ENCODE results near the gene KCTD2. TPM values are rescaled to one million over a fixed set of nuclear protein-coding genes. Genes with fewer than 3 reads are reported as not detected.
"Not testable (repeated sequence)": the region's sequence is repeated elsewhere in the genome, so short reads cannot be mapped to it uniquely, and the experiment has no call there.

Gene KCTD2, protein sequence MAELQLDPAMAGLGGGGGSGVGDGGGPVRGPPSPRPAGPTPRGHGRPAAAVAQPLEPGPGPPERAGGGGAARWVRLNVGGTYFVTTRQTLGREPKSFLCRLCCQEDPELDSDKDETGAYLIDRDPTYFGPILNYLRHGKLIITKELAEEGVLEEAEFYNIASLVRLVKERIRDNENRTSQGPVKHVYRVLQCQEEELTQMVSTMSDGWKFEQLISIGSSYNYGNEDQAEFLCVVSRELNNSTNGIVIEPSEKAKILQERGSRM
- total RNA-seq (2014; rRNA removed; shearing (Covaris generic)) = 8.9 and 9.2 TPM in 2 replicates

DNA sequence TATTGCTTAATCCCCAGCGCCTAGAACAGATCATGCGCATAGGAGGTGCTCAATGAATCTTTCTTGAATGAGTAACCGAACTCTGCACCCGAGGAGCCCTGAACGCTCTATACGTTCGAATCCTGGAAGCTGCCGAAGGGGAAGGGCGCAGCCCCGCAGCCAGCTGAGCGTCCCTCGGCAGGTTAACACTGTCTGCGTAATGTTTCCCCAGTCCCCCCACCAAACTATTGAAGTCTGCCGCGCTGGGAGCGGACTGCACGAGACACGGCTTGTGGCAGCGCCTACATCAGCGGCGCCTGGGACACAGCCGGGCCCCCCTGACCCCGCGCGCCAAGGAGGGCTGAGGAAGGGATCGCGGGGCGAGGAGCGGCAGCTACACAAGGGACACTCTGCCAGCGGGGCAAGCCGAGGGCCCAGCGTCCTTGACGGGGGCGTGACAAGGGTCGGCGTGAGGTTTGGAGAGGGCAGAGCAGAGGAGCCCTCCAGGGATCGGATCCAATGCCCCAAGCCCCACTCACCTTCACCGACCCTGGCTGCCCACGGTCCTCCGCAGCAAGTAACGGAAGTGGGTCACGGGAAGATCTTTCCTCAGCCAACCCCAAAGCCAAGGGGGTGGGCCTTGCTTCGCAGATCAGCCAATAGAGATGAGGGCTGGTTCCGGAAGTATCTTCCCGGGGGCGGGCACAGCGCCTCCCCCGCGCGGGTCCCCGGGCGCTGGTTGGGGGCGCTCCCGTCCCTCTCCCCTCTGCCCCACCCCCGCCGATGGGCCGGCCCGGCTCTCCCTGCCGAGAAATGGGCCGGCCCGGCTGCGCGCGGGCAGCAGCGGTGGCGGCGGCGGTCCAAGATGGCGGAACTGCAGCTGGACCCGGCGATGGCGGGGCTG is at the start of gene KCTD2, which contains the start of gene ATP5PD:
TSS of gene KCTD2 (plus strand) at position 819 of the 883 bp plus-strand sequence. CDS start at position 845, 26 bp downstream.
TSS of gene ATP5PD (minus strand) at position 563 of the 883 bp plus-strand sequence. CDS start 4,319 bp downstream, outside the sequence.
- DNase-seq (ENCODE audit: low spot score) = peak; percentile 93

DNA sequence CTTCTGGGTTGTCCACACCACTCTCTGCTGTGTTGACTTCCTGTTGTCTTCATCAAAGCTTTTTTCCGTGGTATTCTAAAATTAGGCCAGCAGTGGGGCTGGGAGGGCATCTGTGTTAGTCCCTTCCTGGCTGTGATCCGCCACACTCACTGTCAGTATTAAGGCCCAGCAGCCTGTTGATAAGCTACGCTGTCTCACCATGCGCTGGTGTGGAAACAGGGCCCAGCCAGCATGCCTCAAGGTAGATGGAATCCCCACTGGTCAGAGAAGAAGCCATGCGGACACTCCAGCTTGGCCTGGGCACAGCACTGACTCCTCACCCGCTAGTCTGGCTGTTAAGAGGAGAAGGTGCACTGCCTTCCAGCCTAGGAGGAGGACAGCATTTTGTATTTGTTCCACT is 48.2 kb upstream of the KCTD2 start:
- DNase-seq (ENCODE audit: low spot score) = no peak

DNA sequence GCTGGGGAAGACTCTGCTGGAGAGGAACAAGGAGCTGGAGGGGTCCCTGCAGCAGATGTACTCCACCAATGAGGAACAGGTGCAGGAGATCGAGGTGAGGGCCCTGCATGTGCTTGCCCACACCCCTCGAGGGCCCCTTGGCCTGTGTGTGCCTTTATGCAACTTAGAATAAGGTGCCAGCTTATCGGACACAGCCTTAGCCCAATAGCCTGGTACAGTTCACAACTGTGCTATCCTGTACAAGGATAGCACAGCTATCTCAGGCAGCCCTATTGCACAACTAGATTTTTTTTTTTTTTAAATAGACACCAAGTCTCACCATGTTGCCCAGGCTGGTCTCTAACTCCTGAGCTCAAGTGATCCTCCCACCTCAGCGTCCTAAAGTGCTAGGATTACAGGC is 47.5 kb upstream of the KCTD2 start:
- no peak for DNase-seq (ENCODE audit: low spot score)

DNA sequence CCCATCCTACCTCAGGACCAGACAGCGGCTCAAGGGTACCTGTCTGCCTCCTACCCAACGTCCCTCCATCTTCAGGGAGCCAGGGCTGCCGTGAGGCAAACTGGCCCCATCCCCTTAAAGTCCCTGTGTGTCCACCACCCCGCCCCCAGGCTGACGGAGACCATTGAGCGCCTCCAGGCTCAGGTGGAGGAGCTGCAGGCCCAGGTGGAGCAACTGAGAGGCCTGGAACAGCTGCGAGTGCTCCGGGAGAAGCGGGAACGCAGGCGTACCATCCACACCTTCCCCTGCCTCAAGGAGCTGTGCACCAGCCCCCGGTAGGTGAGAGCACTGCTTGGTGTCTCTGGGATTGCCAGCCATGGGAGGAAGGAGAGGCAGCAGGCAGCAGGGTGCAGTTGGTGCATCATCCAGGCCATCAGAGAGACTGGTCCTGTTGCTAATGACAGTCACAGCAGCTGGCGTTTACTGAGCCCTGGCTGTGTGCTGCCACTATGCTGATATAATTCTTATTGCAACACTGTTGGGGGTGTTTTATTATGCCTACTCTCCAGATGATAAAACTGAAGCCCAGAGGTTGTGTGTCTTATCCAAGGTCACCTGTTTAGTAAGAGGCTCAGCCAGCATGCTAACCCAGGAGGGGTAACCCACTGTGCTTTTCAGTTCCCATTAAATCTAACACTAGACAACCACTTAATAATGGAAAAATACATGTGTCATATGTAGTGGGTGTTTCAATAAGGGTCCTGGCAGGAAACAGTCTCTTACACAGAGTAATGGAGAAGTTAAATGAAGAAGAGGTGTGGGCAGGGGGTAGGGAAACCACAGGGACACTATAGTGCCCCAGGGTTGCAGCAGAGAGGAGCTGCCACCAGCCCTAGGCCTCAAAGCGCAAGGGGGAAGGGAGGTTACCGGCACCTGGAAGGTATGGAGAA is 44.8 kb upstream of the KCTD2 start:
- no peak for DNase-seq (ENCODE audit: low spot score)

DNA sequence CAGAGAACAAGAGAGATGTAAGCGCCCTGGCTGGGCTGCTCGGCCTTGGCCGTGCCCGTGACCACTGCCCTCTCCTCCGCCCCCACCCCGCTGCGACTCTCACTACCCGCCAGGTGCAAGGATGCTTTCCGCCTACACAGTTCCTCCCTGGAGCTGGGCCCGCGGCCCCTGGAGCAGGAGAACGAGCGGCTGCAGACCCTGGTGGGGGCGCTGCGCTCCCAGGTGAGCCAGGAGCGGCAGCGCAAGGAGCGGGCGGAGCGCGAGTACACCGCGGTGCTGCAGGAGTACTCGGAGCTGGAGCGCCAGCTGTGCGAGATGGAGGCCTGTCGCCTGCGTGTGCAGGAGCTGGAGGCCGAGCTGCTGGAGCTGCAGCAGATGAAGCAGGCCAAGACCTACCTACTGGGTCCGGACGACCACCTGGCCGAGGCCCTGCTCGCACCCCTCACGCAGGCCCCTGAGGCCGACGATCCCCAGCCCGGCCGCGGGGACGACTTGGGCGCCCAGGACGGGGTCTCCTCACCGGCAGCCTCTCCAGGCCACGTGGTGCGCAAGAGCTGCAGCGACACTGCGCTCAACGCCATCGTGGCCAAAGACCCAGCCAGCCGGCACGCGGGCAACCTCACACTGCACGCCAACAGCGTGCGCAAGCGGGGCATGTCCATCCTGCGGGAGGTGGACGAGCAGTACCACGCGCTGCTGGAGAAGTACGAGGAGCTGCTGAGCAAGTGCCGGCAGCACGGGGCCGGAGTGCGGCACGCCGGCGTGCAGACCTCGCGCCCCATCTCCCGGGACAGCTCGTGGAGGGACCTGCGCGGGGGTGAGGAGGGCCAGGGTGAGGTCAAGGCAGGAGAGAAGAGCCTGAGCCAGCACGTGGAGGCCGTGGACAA is 43.7 kb upstream of the KCTD2 start:
- no peak for DNase-seq (ENCODE audit: low spot score)

DNA sequence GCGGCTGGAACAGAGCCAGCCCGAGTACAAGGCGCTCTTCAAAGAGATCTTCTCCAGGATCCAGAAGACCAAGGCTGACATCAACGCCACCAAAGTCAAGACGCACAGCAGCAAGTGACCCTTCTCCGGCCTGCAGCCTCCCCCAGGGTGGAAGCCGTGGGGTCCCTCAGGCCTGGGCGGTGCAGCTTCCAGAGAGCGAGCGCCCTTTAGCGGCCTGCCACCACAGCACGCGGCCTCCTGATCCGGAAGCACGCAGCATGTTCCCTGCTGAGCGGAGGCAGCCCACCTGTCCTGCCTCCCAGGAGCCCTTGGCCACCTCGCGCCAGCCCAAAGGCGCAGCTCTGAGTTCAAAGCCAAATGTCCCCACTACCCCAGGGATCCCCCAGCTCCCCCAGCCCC is 43.1 kb upstream of the KCTD2 start:
- DNase-seq (ENCODE audit: low spot score) = no peak

DNA sequence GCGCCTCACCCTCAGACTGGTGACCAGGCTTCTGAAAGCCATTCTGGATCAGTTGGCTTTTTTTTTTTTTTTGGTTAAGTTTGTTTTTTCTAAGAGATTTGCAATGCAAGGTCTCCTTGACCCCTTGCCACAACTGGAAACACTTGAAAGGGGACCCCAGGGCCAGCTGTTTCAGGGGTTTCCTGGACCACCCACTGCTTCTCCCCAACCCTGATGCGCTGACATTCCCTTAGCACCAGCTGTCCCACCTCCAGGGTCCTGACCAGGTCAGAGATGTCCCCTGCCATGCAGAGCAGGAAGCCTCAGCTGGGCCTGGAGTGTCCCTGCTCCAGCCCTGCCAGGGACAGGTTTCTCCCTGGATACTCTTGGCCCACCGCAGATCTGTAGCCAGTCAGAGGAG is 42.7 kb upstream of the KCTD2 start:
- DNase-seq (ENCODE audit: low spot score) = no peak

DNA sequence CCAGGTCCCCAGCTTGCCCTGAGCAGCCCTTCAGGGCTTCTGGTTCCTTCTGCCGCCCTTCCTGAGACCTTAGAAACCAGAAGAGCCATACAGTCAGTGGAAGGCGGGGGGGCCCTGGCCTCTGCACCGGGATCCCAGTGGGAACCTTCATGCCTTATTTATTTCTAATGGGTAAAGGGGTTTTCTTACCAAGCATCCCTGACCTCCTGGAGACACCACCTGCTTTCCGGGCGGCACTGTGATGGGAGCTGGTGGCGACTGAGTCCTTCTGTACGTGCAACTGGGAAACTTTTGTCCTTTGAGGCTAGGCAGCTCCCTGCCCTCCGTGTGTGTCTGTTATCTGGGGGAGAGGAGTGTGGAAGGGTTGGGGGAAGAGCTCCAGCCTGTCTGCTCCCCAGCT is 41.7 kb upstream of the KCTD2 start:
- no peak for DNase-seq (ENCODE audit: low spot score)

DNA sequence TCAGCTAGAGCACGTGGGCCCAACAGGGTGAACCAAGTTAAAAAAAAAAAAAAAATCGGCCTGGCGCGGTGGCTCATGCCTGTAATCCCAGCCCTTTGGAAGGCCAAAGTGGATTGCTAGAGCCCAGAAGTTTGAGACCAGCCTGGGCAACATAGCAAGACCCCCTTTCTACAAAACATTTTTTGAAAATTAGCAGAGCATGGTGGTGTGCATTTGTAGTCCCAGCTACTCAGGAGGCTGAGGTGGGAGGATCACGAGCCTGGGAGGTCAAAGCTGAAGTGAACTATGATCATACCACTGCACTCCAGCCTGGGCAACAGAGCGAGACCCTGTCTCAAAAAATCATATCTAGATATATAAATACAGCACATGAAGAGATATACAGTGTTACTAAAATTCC is 40.9 kb upstream of the KCTD2 start:
- not testable (repeated sequence) for DNase-seq (ENCODE audit: low spot score)

DNA sequence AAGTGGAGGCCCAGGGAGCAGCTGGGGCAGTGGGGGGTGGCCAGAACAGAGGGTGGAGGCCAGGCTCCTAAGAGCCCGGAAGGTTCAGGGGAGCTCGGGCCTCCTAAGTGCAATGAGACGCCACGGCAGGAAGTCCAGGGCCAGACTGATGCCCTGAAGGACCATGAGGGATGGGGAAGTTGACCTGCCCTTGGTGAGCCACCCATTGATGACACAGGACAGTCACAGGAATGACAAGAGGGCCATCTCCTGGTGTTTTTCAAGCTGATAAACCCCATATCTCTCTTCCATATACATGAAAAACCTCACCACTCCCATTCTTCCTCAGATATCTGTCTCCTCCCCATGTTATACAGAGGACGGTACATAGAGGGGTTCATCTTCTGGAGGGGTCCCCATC is 40.4 kb upstream of the KCTD2 start:
- DNase-seq (ENCODE audit: low spot score) = peak; percentile 32

DNA sequence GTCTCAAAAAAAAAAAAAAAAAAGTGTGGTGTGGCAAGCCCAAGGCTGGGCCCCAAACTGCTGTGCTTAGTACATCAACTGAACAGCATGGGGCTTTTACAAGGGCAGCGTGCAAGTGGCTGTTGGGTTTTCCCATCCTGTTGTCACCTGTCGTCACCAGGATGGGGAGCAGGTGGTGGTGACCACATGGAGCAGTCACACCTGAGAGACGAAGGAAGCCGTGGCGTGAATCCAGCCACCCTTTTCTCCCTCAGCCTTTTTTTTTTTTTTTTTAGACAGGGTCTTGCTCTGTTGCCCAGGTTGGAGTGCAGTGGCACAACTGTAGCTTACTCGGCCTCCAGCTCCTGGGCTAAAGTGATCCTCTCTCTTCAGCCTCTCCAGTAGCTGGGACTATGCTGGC is 38.7 kb upstream of the KCTD2 start:
- DNase-seq (ENCODE audit: low spot score) = no peak

DNA sequence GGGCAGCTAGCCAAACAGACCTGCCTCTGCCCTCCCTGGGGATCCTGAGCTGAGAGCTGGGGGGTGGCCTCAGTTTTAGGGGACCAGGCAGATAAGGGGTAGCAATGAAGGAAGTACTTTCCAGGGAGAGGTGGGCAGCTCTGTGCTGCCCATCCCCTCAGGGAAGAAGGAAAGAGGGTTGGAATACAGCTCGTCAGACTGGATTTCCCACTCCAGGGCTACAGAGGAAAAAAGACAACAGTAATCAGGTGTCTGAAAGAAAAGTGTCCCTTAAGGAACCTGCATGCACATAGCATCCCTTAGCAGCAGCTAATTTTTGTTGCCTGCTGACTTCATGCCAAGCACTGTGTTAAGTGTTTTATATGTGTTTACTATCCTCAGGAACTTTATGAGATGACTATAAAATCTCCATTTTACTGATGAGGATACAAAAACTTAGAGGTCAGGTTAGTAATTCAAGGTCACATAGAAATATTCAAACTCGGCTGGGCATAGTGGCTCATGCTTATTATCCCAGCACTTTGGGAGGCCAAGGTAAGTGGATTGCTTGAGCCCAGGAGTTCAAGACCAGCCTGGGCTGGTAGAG is 37.8 kb upstream of the KCTD2 start:
- no peak for DNase-seq (ENCODE audit: low spot score)

DNA sequence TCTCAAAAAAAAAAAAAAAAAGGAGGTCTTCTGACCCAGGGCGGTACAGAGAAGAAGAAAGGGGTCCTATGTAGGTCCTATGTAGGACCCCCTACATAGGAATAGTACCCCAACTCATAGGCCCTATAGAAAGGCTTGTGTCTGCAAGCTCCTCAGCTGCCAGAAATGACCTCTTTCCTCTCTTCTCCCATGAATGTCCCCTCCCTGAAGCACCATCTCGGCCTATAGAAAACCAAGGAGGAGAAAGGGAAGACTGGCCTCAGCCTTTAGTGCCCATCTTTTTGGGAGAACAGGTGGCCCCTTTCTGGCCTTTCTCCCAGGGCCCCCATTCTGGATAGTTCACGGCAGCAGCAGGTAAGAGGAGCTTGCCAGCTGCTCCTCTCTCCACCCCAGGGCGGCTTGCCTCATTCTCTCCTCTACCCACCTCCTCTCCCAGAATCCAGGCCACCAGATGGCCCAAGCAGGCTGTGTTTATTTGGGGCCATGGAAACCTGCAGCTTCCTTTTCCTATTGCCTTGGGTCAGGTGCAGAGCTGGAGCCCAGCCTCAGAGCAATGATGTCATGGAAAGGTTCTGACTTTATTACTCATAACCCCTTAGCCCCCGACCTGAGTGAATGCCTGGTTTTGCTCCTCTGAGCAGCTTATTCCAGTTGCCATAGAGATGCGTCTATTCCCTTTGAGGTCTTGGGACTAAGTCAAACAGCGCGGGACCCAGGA is 36.2 kb upstream of the KCTD2 start:
- peak; percentile 83 for DNase-seq (ENCODE audit: low spot score)

DNA sequence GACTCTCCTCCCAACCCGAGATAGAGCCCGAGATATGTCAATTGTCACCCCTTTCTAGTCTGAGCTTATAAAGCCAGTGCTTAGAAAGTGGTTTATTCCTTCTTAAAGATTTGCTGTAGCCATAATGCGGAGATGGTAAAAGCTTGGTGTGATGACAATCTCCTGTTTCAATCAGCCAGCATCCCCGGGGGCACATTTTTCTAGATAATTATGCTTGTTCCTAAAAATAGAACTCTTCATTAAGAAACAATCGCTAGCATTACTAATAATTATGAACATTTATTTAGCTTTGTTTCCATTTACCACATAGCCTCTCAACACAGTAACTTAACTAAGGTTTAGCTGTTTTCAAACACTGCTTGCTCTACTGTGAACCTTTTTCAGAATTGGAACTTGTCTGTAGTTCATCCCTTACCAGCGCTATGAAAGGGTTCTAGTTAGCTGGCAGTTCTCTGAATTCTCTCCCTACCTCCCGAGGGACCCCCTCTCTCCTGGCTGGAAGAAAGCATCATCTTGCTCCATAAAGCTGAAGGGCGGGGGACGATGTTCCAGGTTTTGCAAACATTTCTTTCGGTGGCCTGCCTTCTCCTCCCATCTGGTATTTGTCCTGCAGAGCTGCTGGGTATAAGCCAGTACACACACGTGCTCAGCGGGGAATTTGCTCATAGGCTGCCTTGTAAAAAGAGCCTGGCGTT is 35.5 kb upstream of the KCTD2 start:
- DNase-seq (ENCODE audit: low spot score) = no peak

DNA sequence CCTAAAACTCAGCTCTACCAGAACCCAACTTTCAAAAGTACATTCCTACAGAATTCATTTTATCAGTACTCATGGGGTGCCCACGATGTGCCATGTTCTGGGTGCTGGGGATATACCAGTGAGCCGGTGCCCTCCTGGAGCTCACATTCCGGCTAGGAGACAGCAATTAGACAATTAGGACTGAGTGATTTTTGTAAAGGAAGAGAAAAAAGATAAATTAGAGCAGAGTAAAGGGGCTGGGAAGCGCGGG is 35.0 kb upstream of the KCTD2 start:
- no peak for DNase-seq (ENCODE audit: low spot score)

DNA sequence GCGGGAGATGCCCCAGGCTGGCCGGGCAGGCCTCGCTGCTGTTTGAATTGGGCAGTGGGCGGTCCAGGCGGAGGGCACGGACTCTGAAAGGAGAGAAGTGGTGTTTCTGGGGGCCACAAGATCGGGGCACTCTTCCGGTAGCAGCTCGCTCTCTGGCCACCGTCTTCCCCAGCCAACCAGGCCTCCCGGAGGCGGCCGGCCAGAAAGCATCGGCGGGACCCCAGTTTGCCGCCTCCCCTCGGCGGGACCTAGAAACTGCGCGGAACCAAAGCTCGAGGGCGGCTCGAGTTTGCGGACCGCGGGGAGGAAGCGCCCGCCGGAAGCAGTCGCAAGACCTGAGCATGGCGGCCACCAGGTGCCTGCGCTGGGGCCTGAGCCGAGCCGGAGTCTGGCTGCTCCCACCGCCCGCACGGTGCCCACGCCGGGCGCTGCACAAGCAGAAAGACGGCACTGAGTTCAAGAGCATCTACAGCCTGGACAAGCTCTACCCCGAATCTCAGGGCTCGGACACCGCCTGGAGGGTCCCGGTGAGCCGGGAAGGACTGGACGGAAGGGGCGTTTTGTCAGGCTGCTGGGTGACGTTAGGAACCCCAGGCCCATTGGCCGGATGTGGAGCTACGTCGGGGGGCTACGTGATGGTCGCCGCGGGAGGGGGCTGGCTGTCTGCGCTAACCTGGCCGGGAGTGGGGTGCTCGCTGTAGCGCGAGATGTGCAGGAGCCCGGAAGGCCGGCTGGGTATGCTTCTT is 34.5 kb upstream of the KCTD2 start, which contains the start of gene MRPL58:
TSS of gene MRPL58 (plus strand) at position 325 of the 746 bp plus-strand sequence. CDS start at position 342, 17 bp downstream.
- peak; percentile 85 for DNase-seq (ENCODE audit: low spot score)

DNA sequence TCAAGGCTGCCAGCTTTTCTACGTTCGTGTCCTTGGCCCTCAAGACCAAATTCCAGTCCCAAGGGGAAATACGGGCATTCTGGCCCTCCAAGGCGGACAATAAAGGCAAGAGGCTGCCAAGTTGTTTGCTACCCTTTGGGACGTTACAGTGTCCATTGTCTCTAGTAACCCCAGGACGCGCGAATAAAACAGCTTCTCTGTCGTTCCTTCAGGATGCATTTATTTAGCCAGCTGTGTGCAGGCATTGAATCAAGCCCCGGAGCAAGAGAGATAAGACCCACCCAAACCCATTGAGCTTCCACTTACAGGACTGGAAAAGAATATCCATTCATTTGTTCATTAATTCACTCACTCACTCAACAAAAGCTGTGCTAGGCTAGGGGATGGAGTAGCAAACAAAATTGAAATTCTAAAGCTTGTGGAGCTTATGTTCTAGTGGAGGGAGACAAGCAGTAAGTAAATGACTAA is 33.9 kb upstream of the KCTD2 start:
- no peak for DNase-seq (ENCODE audit: low spot score)

DNA sequence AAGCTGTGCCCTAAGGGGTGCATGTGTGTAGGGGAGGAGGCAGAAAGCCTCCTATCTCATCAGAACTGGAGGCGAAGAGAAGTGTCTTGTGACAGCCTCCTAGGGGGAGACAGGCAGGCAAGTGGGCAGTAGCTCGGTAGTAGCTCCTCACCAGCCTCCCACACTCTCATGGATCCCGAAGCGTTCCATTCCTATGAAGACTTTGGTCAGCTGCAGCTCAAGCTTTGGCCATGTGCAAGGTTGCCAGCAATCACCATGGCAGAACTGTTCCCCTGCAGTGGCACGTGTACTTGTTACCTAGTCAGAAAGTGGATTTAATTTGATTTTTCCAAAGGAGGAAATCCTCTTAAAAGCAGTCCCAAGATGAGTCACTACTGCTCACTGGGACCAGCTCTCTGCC is 27.9 kb upstream of the KCTD2 start:
- DNase-seq (ENCODE audit: low spot score) = no peak

Measured in HT-29 (cell line).